Raji (cell line): Measurements from ENCODE around the gene HUS1.

Source experiments
- POLR2A ChIP-seq: IDR thresholded peaks from 2 replicates; pipeline ENCODE4 v1.6.1; 2011; ENCODE audit warnings: low read depth, low read length, control low read depth; ENCODE audit not compliant: insufficient read depth

Gene HUS1

GRCh38 chr7:47979145-47979831 lies at the start of gene HUS1:
Gene HUS1, minus strand, starts transcription at chr7:47979615. Its CDS starts 96 bp downstream, at chr7:47979519.
- TF ChIP-seq POLR2A, result peak; percentile 75

GRCh38 chr7:48028938-48029337 lies 49.5 kb upstream of the HUS1 start, which contains the start of gene SUN3:
Gene SUN3, minus strand, starts transcription at chr7:48029107. Its CDS starts 169 bp downstream, at chr7:48028938.
- TF ChIP-seq POLR2A, result no peak

DNA sequence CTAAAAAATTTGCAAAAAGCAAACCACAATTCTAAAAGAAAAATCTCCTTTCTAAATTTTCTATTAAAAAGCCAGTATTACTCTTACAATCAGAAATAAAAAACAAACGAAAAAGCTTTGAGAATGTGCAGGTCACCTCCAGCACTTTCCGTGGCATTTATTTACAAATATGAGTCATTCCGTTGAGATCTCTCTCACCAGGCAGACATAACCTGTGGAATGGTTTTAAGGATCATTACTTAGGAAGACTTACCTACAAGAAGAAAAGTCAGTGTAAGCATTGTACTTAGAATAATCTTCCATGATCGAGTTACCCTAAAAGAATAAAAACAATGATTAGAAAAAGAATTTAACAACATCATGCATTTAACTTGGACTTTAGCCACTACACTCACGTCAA lies 46.2 kb upstream of the HUS1 start:
- no peak for TF ChIP-seq POLR2A

DNA sequence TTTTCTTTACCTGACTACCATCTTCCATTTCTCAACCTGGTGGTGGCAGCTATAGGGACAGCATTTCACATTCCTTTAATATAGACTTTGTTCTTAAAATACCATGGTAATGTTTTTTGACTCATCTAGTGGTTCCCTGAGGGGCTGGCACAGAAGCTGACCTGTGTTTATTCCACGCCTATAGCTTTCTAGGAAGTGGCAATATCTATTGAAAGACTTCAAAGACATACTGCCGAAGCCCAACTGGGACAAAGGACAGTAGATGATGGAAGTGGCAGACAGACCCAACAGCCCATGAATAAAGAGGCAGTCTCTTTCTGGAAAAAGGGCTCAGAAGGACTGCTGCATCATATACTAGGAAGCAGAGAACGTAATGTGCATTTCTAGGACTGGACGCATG lies 38.3 kb upstream of the HUS1 start:
- TF ChIP-seq POLR2A, result no peak

- no peak for TF ChIP-seq POLR2A
Measured at GRCh38 chr7:48016641-48017040, 37.2 kb upstream of the HUS1 start.

DNA sequence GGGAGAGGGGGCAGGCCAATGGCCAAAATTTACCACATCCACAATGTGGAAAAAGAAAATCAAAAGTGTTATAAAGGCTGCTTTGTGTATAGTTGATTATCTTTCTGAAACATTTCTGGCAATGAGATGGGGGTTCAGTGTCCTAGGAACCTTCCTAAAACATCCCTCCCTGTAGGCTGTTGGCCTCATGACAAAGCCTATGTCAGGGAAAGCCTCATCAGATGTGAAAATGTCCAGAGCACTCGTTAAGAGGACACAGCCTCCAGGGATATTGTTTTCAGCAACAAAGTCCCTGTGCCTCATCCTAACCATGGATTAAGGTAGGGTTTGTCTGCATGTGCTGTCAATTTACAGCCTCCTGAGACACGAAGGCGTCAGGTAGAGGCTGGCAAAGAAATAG lies 32.5 kb upstream of the HUS1 start:
- TF ChIP-seq POLR2A, result no peak

- no peak for TF ChIP-seq POLR2A
Measured at GRCh38 chr7:48011323-48011722, 31.9 kb upstream of the HUS1 start.

DNA sequence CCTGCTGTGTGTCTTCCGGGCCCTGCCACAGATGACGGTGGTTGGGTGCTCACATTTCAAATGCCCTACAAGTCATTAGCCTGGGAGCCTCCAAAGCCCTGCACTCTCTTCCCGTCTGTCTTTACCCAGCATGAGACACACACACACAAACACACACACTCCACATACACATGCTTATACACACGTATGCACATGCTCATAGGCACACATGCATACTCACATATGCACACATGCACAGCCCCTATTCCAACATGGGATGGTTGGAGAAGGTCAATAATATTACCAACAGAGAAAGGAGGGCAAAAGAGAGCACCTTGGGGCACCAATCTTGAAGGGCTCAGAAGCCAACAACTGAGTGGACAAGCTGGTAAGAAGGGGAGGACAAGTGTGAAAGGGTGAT lies 30.5 kb upstream of the HUS1 start:
- no peak for TF ChIP-seq POLR2A

DNA sequence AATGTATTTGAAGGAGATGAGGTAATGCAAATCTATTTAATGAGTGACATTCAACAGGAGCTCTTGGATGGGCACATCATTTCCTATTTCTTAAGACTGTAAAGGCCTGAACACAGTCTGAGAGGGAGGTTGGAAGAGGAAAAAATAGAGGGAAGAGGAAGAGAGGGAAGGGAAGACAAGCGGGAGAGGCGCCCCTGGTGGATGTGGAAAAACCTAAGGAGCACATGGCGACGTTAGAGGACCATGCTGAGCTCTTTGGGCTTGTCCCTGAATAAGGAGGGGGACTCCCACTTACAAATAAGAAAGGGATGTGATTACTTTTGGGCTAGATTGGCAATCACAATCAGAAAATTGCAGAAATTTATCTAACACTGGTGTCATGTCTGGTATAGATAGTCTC lies 29.8 kb upstream of the HUS1 start:
- no peak for TF ChIP-seq POLR2A

- no peak for TF ChIP-seq POLR2A
Measured at GRCh38 chr7:48006866-48007265, 27.5 kb upstream of the HUS1 start.

DNA sequence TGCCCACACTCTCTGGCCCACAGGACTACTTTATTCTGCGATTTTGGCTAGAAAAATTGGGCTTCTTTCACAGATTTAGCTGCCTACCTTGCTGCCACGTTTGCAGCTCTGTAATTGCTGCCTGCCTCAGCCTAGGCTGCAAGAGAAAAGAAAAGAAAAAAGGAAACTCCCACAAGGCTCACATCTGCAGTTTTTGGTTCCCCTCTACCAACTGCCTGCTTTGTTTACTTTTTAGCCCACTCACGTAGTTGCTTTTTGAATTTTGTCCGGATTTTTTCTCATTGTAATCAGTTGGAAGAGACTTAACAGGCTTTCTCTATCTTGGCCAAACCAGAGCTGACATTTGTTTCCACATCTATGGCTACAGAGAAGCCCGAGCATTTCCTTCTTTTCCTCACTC lies 25.2 kb upstream of the HUS1 start:
- TF ChIP-seq POLR2A, result peak; percentile 36; the same call in 1 of the 2 replicates

DNA sequence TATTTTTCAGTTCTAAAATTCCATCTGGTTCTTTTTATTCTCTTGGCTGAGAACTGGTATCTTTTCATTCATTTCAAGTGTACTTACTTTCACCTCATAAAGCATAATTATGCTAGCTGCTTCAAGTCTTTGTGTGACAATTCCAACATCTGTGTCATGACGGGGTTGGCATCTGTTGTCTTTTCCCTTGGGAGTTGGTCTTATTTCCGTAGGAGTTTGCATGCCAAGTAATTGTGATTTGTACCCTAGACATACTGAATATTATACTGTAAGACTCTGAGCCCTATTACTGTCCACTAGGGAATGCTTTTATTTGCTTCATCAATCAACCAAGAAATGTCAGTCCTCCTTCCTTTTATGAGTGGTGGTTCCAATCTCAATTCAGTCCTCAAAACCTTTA lies 24.6 kb upstream of the HUS1 start:
- no peak for TF ChIP-seq POLR2A

DNA sequence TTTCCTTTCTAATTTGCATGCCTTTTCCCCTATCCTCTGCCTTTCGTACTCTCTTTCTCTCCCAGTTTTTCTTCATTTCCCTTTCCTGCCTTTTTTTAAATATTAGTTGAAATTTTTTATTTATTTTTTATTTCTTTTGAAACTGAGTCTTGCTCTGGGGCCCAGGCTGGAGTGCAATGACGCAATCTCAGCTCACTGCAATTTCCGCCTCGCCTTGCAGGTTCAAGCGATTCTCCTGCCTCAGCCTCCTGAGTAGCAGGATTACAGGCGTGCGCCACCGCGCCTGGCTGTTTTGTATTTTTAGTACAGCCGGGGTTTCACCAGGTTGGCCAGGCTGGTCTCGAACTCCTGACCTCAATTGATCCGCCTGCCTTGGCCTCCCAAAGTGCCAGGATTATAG lies 20.0 kb upstream of the HUS1 start:
- TF ChIP-seq POLR2A, result no peak

- TF ChIP-seq POLR2A, result no peak
Measured at GRCh38 chr7:47992446-47992845, 13.0 kb upstream of the HUS1 start.

- peak; percentile 79 for TF ChIP-seq POLR2A
Measured at GRCh38 chr7:47991741-47992311, 12.4 kb upstream of the HUS1 start.

DNA sequence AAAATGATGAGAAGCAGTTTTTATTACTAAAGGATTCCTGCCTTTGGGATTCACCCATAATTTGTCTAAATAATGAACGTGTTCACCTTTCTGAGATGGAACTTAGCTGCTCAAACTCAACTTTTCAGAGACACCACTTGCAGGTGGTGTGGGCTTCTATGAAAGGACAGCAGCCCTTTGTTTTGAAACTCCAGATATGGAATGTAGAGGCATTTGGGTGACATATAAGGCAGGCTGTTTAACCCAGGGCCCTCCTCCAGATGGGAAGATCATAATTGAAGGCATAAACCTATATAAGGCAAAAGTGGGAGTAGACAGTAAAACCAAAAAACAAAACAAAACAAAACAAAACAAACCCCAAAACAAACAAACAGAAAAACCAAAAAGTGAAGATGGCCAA lies 11.9 kb upstream of the HUS1 start:
- no peak for TF ChIP-seq POLR2A

GRCh38 chr7:47990592-47990991 lies 11.2 kb upstream of the HUS1 start:
- no peak for TF ChIP-seq POLR2A
